GM23248 (cell line): Measurements from ENCODE around the gene SLC46A1. TPM values are rescaled to one million over a fixed set of nuclear protein-coding genes. Genes with fewer than 3 reads are reported as not detected.

Experiments used
- DNase-seq: peaks from one replicate; pipeline ENCODE4 v3.0.0-alpha.2; 2015
- H2AFZ ChIP-seq: fragments of 200-600 bp; sonication (generic); 2 replicates; pipeline ENCODE4 v1.6.1; 2016; ENCODE audit warnings: antibody characterized with exemption
- H3F3A ChIP-seq: fragments of 200-600 bp; sonication (generic); 2 replicates; pipeline ENCODE4 v1.6.1; 2016; ENCODE audit warnings: mild to moderate bottlenecking, antibody characterized with exemption, mixed run types; ENCODE audit not compliant: insufficient read depth
- H3K27ac ChIP-seq: fragments of 200-600 bp; sonication (generic); 2 replicates; pipeline ENCODE4 v1.5.1; 2016; ENCODE audit warnings: mild to moderate bottlenecking
- H3K27me3 ChIP-seq: fragments of 200-600 bp; sonication (generic); replicated peaks from 2 replicates; pipeline ENCODE4 v1.6.1; 2016; ENCODE audit warnings: mild to moderate bottlenecking; ENCODE audit not compliant: insufficient read depth
- H3K36me3 ChIP-seq: fragments of 200-600 bp; sonication (generic); 2 replicates; pipeline ENCODE4 v1.6.1; 2016; ENCODE audit warnings: low read depth, mild to moderate bottlenecking
- H3K4me1 ChIP-seq: fragments of 200-600 bp; sonication (generic); 2 replicates; pipeline ENCODE4 v1.6.1; 2016; ENCODE audit warnings: mild to moderate bottlenecking; ENCODE audit not compliant: insufficient read depth
- H3K4me2 ChIP-seq: fragments of 200-600 bp; sonication (generic); one replicate; pipeline ENCODE4 v1.6.1; 2016; ENCODE audit warnings: mild to moderate bottlenecking; ENCODE audit not compliant: unreplicated experiment
- H3K4me3 ChIP-seq: fragments of 200-600 bp; sonication (generic); 2 replicates; pipeline ENCODE4 v1.5.1; 2016; ENCODE audit warnings: mild to moderate bottlenecking
- H3K79me2 ChIP-seq: fragments of 200-600 bp; sonication (generic); 2 replicates; pipeline ENCODE4 v1.6.1; 2016; ENCODE audit warnings: mild to moderate bottlenecking; ENCODE audit not compliant: insufficient read depth
- H3K9ac ChIP-seq: fragments of 200-600 bp; sonication (generic); 2 replicates; pipeline ENCODE4 v1.6.1; 2016; ENCODE audit warnings: mild to moderate bottlenecking
- H3K9me2 ChIP-seq: fragments of 200-600 bp; sonication (generic); 2 replicates; pipeline ENCODE4 v1.6.1; 2016; ENCODE audit warnings: mixed run types, mild to moderate bottlenecking, moderate library complexity; ENCODE audit not compliant: insufficient read depth
- H3K9me3 ChIP-seq: fragments of 200-600 bp; sonication (generic); one replicate; pipeline ENCODE4 v1.6.1; 2017; ENCODE audit warnings: low read depth
- H4K20me1 ChIP-seq: fragments of 200-600 bp; sonication (generic); 2 replicates; pipeline ENCODE4 v1.6.0; 2016; ENCODE audit not compliant: insufficient read depth
- EZH2 ChIP-seq: fragments of 200-600 bp; sonication (generic); IDR thresholded peaks from 2 replicates; pipeline ENCODE4 v1.6.1; 2018; ENCODE audit warnings: antibody characterized with exemption, mild to moderate bottlenecking; ENCODE audit not compliant: insufficient read depth, poor library complexity, severe bottlenecking
- EZH2phosphoT487 ChIP-seq: fragments of 200-600 bp; sonication (generic); IDR thresholded peaks from 2 replicates; pipeline ENCODE4 v1.6.1; 2018; ENCODE audit warnings: antibody characterized with exemption, moderate library complexity, mild to moderate bottlenecking, low read depth; ENCODE audit not compliant: insufficient read depth
- WGBS, 2 experiments: methylation state at CpG; one replicate each; pipeline ENCODE4 v1.1.6; 2015 to 2017; ENCODE audit warnings: low lambda C conversion rate in 2 of 2, low coverage in 1 of 2; ENCODE audit errors: missing lambda C conversion rate in 2 of 2; 5-methylcytosine and 5-hydroxymethylcytosine counted together
- in situ Hi-C: fragments of 300-500 bp; cut with MboI; formaldehyde crosslinking; loops from 2 replicates; pipeline ENCODE4 v1.15.0; 2020
- polyA plus RNA-seq: library from polyadenylated mRNA; unstranded; fragments of >200 nt; fragmentation: Nextera tagmentation; extraction: Ambion mirVana; gene quantifications from 2 replicates; pipeline ENCODE4 v1.2.1, GENCODE V29; 2016
- total RNA-seq: library from RNA; depleted of rRNA; stranded (reverse); fragments of >200 nt; shearing (Covaris generic); gene quantifications from 2 replicates; pipeline ENCODE4 v1.2.3, GENCODE V29; 2014; rRNA removed

SLC46A1 gene
- total RNA-seq (5.9 and 11.1 TPM in 2 replicates), polyA plus RNA-seq (4.9 and 6.2 TPM in 2 replicates)

DNA sequence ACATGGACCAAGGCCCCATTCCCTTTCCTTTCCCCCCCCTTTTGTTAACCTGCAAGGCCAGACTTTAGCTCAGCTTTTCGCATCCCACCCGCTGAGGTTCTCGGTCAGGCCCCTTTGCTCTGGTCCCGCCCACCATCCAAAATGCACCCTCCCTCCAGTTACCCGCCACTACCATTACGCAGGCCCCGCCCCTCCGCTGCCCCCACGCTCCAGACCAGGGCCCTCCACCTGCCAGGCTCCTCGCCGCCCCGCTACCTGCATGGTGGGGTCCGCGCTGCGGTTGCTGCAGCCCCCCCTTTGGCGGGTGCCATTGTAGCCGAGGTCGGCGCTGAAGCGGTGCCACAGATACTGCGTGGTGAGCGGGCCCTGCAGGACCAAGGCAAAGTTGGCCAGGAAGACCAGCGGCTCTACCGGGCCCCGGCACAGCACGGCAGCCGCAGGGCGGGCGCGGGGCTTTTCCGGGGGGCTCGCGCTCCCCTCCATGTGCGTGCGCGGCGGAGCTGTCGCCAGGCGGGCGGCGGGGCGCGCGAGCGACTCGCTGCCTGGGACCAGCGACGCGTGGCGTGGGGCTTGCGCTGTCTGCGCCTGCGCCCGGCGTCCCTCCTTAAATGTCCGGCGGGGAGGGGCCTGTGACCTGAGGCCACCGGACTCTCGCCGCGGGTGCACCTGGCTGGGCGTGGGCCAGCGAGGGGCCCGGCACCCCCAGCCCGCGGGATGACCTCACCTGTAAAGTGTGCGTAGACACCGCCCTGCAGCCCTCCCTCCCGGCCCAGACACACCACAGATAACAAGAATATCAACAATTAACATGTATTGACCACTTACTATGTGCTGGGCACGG is at the start of gene SLC46A1:
TSS of gene SLC46A1 (minus strand) at position 581 of the 841 bp plus-strand sequence. CDS start at position 483, 98 bp downstream.
- Histone ChIP-seq H3F3A (no peaks in the 10 kb centered on the region), H3K79me2 (no peaks in the 10 kb centered on the region), H3K4me1 (no peaks in the 10 kb centered on the region), H3K36me3 (no peaks in the 10 kb centered on the region), H3K9me2 (no peaks in the 10 kb centered on the region), H3K9ac (peak within 1 kb of the TSS; percentile 72), H2AFZ (peak within 1 kb of the TSS; percentile 84), H4K20me1 (no peaks in the 10 kb centered on the region), H3K9me3 (no peaks in the 10 kb centered on the region), H3K4me3 (peak within 1 kb of the TSS; percentile 85), H3K27me3 (0 out of 2 replicates have a peak, but pooled peaks cover 10% of the 10 kb centered on the region), H3K27ac (no peak within 1 kb of the TSS), H3K4me2 (peak within 1 kb of the TSS; percentile 89)
- in situ Hi-C loops = no loop called here
- TF ChIP-seq EZH2phosphoT487 (no peak), EZH2 (no peak)
- peak; percentile 67 for DNase-seq
- WGBS, 2 experiments = 3% methylated on average over 47 to 64 of the region's 70 CpGs

DNA sequence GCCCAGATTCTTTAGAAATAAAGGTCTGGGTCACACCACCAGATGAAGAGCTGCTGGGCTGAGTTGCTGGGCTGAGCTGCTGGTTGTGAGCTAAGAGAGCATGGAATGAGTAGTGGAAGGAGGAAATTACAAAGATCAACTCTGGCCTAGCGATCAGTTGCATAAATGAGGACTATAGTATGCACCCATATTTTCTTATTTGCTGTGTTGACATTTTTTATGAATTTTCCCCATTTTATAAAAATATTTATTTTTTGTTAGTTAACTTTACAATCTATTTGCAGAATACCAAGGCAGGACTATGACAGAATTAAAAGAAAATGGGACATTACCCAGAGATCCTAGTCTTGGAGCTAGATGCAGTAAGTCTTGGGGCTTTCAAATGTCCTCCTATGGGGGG is 43.8 kb upstream of the SLC46A1 start:
- Histone ChIP-seq H2AFZ (no peak overlapping the region), H3K4me3 (no peak overlapping the region), H3K27ac (no peak overlapping the region), H3K9ac (no peak overlapping the region), H4K20me1 (no peaks in the 10 kb centered on the region), H3K27me3 (peaks cover 20% of the 10 kb centered on the region), H3K36me3 (no peaks in the 10 kb centered on the region), H3K79me2 (no peaks in the 10 kb centered on the region), H3K9me2 (no peaks in the 10 kb centered on the region), H3K9me3 (no peaks in the 10 kb centered on the region), H3K4me2 (no peak overlapping the region), H3F3A (no peaks in the 10 kb centered on the region), H3K4me1 (no peaks in the 10 kb centered on the region)
- WGBS, 2 experiments = 73 to 74% methylated on average over 1 of the region's 1 CpG
- in situ Hi-C loops = no loop called here
- TF ChIP-seq EZH2 = no peak
- no peak for TF ChIP-seq EZH2phosphoT487
- no peak for DNase-seq

DNA sequence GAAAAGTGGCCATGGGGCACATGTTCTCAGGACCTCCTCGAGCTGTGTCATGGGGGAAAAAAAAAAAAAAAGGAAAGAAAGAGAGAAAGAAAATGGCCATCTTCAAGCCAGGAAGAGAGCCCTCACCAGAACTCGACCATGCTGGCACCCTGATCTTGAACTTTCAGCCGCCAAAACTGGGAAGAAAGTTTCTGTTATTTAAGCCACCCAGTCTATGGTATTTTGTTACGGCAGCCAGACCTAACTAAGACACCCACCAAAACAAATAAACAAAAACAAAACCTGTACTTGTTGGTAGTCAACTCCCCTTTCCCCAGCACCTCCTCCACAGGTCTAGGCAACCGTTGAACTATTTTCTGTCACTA is 41.4 kb upstream of the SLC46A1 start:
- no peaks in the 10 kb centered on the region for H3K9me2 ChIP-seq
- peaks cover 26% of the 10 kb centered on the region for H3K27me3 ChIP-seq
- 28 to 38% methylated on average over 4 to 5 of the region's 5 CpGs for WGBS, 2 experiments
- no peaks in the 10 kb centered on the region for H3K36me3 ChIP-seq
- no peaks in the 10 kb centered on the region for H4K20me1 ChIP-seq
- no peaks in the 10 kb centered on the region for H3K4me1 ChIP-seq
- H3K27ac ChIP-seq = no peak overlapping the region
- no peaks in the 10 kb centered on the region for H3F3A ChIP-seq
- DNase-seq = no peak
- no peaks in the 10 kb centered on the region for H3K9me3 ChIP-seq
- in situ Hi-C loops = no loop called here
- TF ChIP-seq EZH2 = no peak
- no peak for TF ChIP-seq EZH2phosphoT487
- no peaks in the 10 kb centered on the region for H3K79me2 ChIP-seq
- H3K4me3 ChIP-seq = no peak overlapping the region
- no peak overlapping the region for H3K9ac ChIP-seq
- H2AFZ ChIP-seq = no peak overlapping the region
- no peak overlapping the region for H3K4me2 ChIP-seq

DNA sequence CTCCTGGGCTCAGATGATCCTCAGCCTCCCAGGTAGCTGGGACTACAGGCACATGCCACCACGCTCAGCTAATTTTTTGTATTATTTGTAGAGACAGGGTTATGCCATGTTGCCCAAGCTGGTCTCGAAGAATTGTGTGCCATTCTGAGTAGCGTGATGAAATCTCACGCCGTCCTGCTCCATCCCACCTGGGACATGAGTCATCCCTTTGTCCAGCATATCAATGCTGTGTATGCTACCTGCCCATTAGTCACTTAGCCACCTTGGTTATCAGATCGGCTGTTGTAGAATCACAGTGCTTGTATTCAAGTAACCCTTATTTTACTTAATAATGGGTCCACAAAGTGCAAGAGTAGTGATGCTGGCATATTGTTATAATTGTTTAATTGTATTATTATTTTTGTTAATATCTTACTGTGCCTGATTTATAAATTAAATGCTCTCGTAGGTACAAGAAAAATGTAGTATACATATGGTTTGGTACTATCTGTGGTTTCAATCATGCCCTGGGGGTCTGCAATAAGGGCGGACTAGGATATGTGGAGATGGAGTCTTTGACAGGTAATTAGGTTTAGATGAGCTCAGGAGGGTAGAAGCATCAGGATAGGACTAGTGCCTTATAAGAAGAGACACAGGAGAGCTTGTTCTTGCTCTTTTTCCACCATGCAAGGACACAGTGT is 40.8 kb upstream of the SLC46A1 start:
- peaks cover 26% of the 10 kb centered on the region for H3K27me3 ChIP-seq
- no peak overlapping the region for H3K9ac ChIP-seq
- H4K20me1 ChIP-seq = no peaks in the 10 kb centered on the region
- no peak overlapping the region for H3K4me3 ChIP-seq
- H2AFZ ChIP-seq = no peak overlapping the region
- H3K9me3 ChIP-seq = no peaks in the 10 kb centered on the region
- H3K79me2 ChIP-seq = no peaks in the 10 kb centered on the region
- H3K4me1 ChIP-seq = no peaks in the 10 kb centered on the region
- 71 to 76% methylated on average over 8 of the region's 8 CpGs for WGBS, 2 experiments
- no peaks in the 10 kb centered on the region for H3K9me2 ChIP-seq
- TF ChIP-seq EZH2phosphoT487 = no peak
- no peak for DNase-seq
- H3K4me2 ChIP-seq = no peak overlapping the region
- in situ Hi-C loops = no loop called here
- H3K36me3 ChIP-seq = no peaks in the 10 kb centered on the region
- H3F3A ChIP-seq = no peaks in the 10 kb centered on the region
- no peak overlapping the region for H3K27ac ChIP-seq
